Karpas-422 (cell line): ENCODE data around the gene GPR158. TPM values are rescaled to one million over a fixed set of nuclear protein-coding genes. Genes with fewer than 3 reads are reported as not detected.

Source experiments
- DNase-seq: peaks from one replicate; pipeline ENCODE4 v3.0.0-alpha.2; 2015
- H2AFZ ChIP-seq: fragments of 200-600 bp; sonication (generic); 2 replicates; pipeline ENCODE4 v1.6.1; 2014; ENCODE audit warnings: antibody characterized with exemption, low read length, mixed read lengths
- H3K27ac ChIP-seq: fragments of 200-600 bp; sonication (generic); 2 replicates; pipeline ENCODE4 v1.5.1; 2014; ENCODE audit warnings: mild to moderate bottlenecking, low read length, moderate library complexity
- H3K27me3 ChIP-seq: fragments of 200-600 bp; sonication (generic); 2 replicates; pipeline ENCODE4 v1.6.1; 2014; ENCODE audit warnings: low read length, mixed read lengths
- H3K36me3 ChIP-seq: fragments of 200-600 bp; sonication (generic); 2 replicates; pipeline ENCODE4 v1.6.1; 2014; ENCODE audit warnings: low read length, mixed read lengths; ENCODE audit not compliant: insufficient read depth
- H3K4me1 ChIP-seq: fragments of 200-600 bp; sonication (generic); 2 replicates; pipeline ENCODE4 v1.6.1; 2014; ENCODE audit warnings: mild to moderate bottlenecking, low read length, mixed read lengths
- H3K4me2 ChIP-seq: fragments of 200-600 bp; sonication (generic); 2 replicates; pipeline ENCODE4 v1.6.1; 2014; ENCODE audit warnings: low read length, low read depth, mild to moderate bottlenecking; ENCODE audit not compliant: poor library complexity, severe bottlenecking
- H3K4me3 ChIP-seq: fragments of 200-600 bp; sonication (generic); 2 replicates; pipeline ENCODE4 v1.5.1; 2014; ENCODE audit warnings: mild to moderate bottlenecking, antibody characterized with exemption, low read length, mixed read lengths
- H3K79me2 ChIP-seq: fragments of 200-600 bp; sonication (generic); 2 replicates; pipeline ENCODE4 v1.6.1; 2014; ENCODE audit warnings: mild to moderate bottlenecking, low read length, mixed read lengths
- H3K9ac ChIP-seq: fragments of 200-600 bp; sonication (generic); 2 replicates; pipeline ENCODE4 v1.6.0; 2014; ENCODE audit warnings: low read length
- H3K9me2 ChIP-seq: fragments of 200-600 bp; sonication (generic), shearing (Covaris generic); replicated peaks from 2 replicates; pipeline ENCODE4 v1.6.0; 2014; ENCODE audit warnings: mild to moderate bottlenecking, low read length, moderate library complexity; ENCODE audit not compliant: insufficient read depth
- H3K9me3 ChIP-seq: fragments of 300-700, 200-600 bp; sonication (generic); 2 replicates; pipeline ENCODE4 v1.6.1; 2014; ENCODE audit warnings: low read length, mixed read lengths
- H4K20me1 ChIP-seq: fragments of 200-600 bp; sonication (generic); 2 replicates; pipeline ENCODE4 v1.6.1; 2014; ENCODE audit warnings: mild to moderate bottlenecking, antibody characterized with exemption, low read length, low read depth; ENCODE audit not compliant: insufficient read depth
- total RNA-seq: library from RNA; depleted of rRNA; stranded (reverse); fragments of >200 nt; shearing (Covaris generic); gene quantifications from 2 replicates; pipeline ENCODE4 v1.2.3, GENCODE V29; 2014; ENCODE audit warnings: low replicate concordance

Gene GPR158
- total RNA-seq, 1 experiment from 2014 or later, result not detected

- no peaks in the 10 kb centered on the region for H4K20me1 ChIP-seq
- no peak overlapping the region for H2AFZ ChIP-seq
- H3K9ac ChIP-seq, result no peak overlapping the region
- peaks cover 12% of the 10 kb centered on the region for H3K9me3 ChIP-seq
- H3K27me3 ChIP-seq, result no peaks in the 10 kb centered on the region
- no peak overlapping the region for H3K4me2 ChIP-seq
- no peaks in the 10 kb centered on the region for H3K36me3 ChIP-seq
- H3K4me3 ChIP-seq, result no peak overlapping the region
- H3K9me2 ChIP-seq, result no peaks in the 10 kb centered on the region
- no peaks in the 10 kb centered on the region for H3K4me1 ChIP-seq
- no peak for DNase-seq
- H3K79me2 ChIP-seq, result no peaks in the 10 kb centered on the region
- no peak overlapping the region for H3K27ac ChIP-seq
These were observed 89.1 kb downstream of the GPR158 start for GRCh38 chr10:25263931-25264330.

- no peak overlapping the region for H3K27ac ChIP-seq
- no peaks in the 10 kb centered on the region for H3K4me1 ChIP-seq
- H3K4me3 ChIP-seq, result no peak overlapping the region
- H3K4me2 ChIP-seq, result no peak overlapping the region
- no peaks in the 10 kb centered on the region for H3K36me3 ChIP-seq
- H4K20me1 ChIP-seq, result no peaks in the 10 kb centered on the region
- H3K9me2 ChIP-seq, result no peaks in the 10 kb centered on the region
- no peaks in the 10 kb centered on the region for H3K27me3 ChIP-seq
- H3K9me3 ChIP-seq, result peaks cover 32% of the 10 kb centered on the region
- H3K9ac ChIP-seq, result no peak overlapping the region
- H3K79me2 ChIP-seq, result no peaks in the 10 kb centered on the region
- H2AFZ ChIP-seq, result no peak overlapping the region
- DNase-seq, result no peak
These were observed 103.4 kb downstream of the GPR158 start for GRCh38 chr10:25278180-25278579.

- Histone ChIP-seq H3K4me1 (no peaks in the 10 kb centered on the region), H3K4me3 (no peak overlapping the region), H2AFZ (no peak overlapping the region), H3K27me3 (no peaks in the 10 kb centered on the region), H3K4me2 (no peak overlapping the region), H3K36me3 (no peaks in the 10 kb centered on the region), H3K79me2 (no peaks in the 10 kb centered on the region), H4K20me1 (no peaks in the 10 kb centered on the region), H3K9me3 (peaks cover 35% of the 10 kb centered on the region), H3K9ac (no peak overlapping the region), H3K27ac (no peak overlapping the region), H3K9me2 (no peaks in the 10 kb centered on the region)
- DNase-seq, result no peak
These were observed 105.3 kb downstream of the GPR158 start for GRCh38 chr10:25280076-25280475.

- Histone ChIP-seq H3K9me3 (peaks cover 34% of the 10 kb centered on the region), H3K9ac (no peak overlapping the region)
These were observed 105.8 kb downstream of the GPR158 start for GRCh38 chr10:25280573-25280972.

GRCh38 chr10:25285809-25286208, 111.0 kb downstream of the GPR158 start:
- H3K9ac ChIP-seq, result no peak overlapping the region
- no peak overlapping the region for H3K27ac ChIP-seq
- no peaks in the 10 kb centered on the region for H3K9me2 ChIP-seq
- no peak overlapping the region for H3K4me3 ChIP-seq
- H2AFZ ChIP-seq, result no peak overlapping the region
- no peaks in the 10 kb centered on the region for H3K79me2 ChIP-seq
- H3K9me3 ChIP-seq, result peaks cover 28% of the 10 kb centered on the region
- H4K20me1 ChIP-seq, result no peaks in the 10 kb centered on the region
- H3K4me2 ChIP-seq, result no peak overlapping the region
- H3K36me3 ChIP-seq, result no peaks in the 10 kb centered on the region
- no peaks in the 10 kb centered on the region for H3K27me3 ChIP-seq
- no peaks in the 10 kb centered on the region for H3K4me1 ChIP-seq
- DNase-seq, result no peak

More at GRCh38 chr10:25280573-25280972, 105.8 kb downstream of the GPR158 start:
- Histone ChIP-seq H3K4me2 (no peak overlapping the region), H3K27me3 (no peaks in the 10 kb centered on the region), H2AFZ (no peak overlapping the region), H4K20me1 (no peaks in the 10 kb centered on the region), H3K4me1 (no peaks in the 10 kb centered on the region), H3K9me2 (no peaks in the 10 kb centered on the region), H3K27ac (no peak overlapping the region), H3K79me2 (no peaks in the 10 kb centered on the region), H3K36me3 (no peaks in the 10 kb centered on the region), H3K4me3 (no peak overlapping the region)
- DNase-seq, result no peak

- Histone ChIP-seq H2AFZ (no peak overlapping the region), H3K9me3 (peaks cover 31% of the 10 kb centered on the region), H3K9me2 (no peaks in the 10 kb centered on the region), H4K20me1 (no peaks in the 10 kb centered on the region), H3K27ac (no peak overlapping the region), H3K79me2 (no peaks in the 10 kb centered on the region), H3K4me2 (no peak overlapping the region), H3K4me3 (no peak overlapping the region), H3K9ac (no peak overlapping the region), H3K36me3 (no peaks in the 10 kb centered on the region), H3K4me1 (no peaks in the 10 kb centered on the region), H3K27me3 (no peaks in the 10 kb centered on the region)
- no peak for DNase-seq
These were observed 113.4 kb downstream of the GPR158 start for GRCh38 chr10:25288181-25288580.

DNA sequence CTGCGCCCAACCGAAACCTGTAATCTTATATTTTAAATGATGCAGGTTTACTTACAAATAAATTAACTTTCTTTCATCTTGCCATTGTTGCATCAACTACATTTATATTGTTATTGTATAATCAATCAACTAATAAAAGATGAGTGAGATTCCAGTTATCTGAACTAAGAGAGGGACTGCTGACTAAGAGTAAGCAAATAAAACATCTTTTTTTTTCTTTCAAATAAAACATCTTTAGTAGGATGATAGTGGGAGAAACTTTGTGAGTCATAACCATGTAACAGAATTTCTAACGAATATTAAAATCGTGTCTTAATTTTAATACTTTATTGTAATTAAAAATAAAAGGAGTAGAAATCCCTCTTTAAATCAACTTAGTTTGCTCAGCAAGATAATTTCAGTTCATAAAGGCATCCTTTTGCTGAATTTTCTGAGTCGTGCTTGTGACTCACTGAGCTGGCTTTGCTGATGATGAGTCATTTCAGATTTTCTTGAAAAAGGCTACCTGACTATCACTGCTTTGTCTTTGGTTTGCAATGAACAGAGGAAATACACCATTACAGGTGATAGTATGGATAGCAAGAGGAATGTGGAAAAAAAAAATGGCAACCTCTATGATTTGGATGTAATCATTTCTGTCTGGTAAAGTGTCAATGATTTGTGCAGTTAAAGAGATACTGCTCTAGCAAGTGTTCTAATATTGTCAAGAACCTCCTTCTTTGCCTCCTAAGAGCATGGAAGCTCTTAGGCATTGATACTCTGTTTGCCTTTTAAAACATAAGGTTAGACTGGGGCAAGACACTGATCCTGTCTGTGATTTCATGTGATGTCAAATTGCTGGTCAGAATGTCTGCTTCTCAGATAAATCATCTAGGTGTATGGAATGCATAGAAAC, 119.5 kb downstream of the GPR158 start:
- no peak overlapping the region for H3K4me2 ChIP-seq
- H3K79me2 ChIP-seq, result no peaks in the 10 kb centered on the region
- DNase-seq, result no peak

GRCh38 chr10:25296324-25296723, 121.5 kb downstream of the GPR158 start:
- Histone ChIP-seq H3K79me2 (no peaks in the 10 kb centered on the region), H3K4me2 (no peak overlapping the region)

More for the DNA sequence above, 119.5 kb downstream of the GPR158 start:
- Histone ChIP-seq H3K9ac (no peak overlapping the region), H3K36me3 (no peaks in the 10 kb centered on the region), H3K9me2 (no peaks in the 10 kb centered on the region), H3K4me1 (no peaks in the 10 kb centered on the region), H4K20me1 (no peaks in the 10 kb centered on the region), H3K4me3 (no peak overlapping the region), H2AFZ (no peak overlapping the region), H3K27me3 (no peaks in the 10 kb centered on the region), H3K27ac (no peak overlapping the region), H3K9me3 (peaks cover 13% of the 10 kb centered on the region)

More at GRCh38 chr10:25296324-25296723, 121.5 kb downstream of the GPR158 start:
- no peak for DNase-seq
- Histone ChIP-seq H3K9me3 (peaks cover 14% of the 10 kb centered on the region), H3K9ac (no peak overlapping the region), H3K9me2 (no peaks in the 10 kb centered on the region), H3K27ac (no peak overlapping the region), H4K20me1 (no peaks in the 10 kb centered on the region), H3K4me1 (no peaks in the 10 kb centered on the region), H3K4me3 (no peak overlapping the region), H3K36me3 (no peaks in the 10 kb centered on the region), H3K27me3 (no peaks in the 10 kb centered on the region), H2AFZ (no peak overlapping the region)
